ENCODE results near the gene RRAS2.

GRCh38 chr11:14341968-14342367 lies 17.0 kb downstream of the RRAS2 start:
- TF ChIP-seq CTCF (conservative IDR thresholded peaks at IDR 0.05): no peak
- TF ChIP-seq EZH2 (IDR thresholded peaks at IDR 0.05; ENCODE audit: low read depth): no peak
